Osteoblast (primary cell): ENCODE data around the gene OR4F15. TPM values are rescaled to one million over a fixed set of nuclear protein-coding genes. Genes with fewer than 3 reads are reported as not detected.

ENCODE experiments used
- DNase-seq: peaks from one replicate; pipeline ENCODE4 v3.0.0; 2011; ENCODE audit warnings: low spot score, mixed read lengths; ENCODE audit not compliant: insufficient read length; ENCODE audit errors: missing footprints
- H2AFZ ChIP-seq: 2 replicates; pipeline ENCODE4 v1.6.0; 2011; ENCODE audit warnings: mild to moderate bottlenecking, low read length
- H3K27ac ChIP-seq: 2 replicates; pipeline ENCODE4 v1.5.1; 2011; ENCODE audit warnings: mild to moderate bottlenecking, low read depth, low read length, moderate library complexity
- H3K27me3 ChIP-seq: 2 replicates; pipeline ENCODE4 v1.6.0; 2012; ENCODE audit warnings: mild to moderate bottlenecking, control low read depth, inconsistent platforms, low read length, moderate library complexity; ENCODE audit not compliant: insufficient read depth
- H3K36me3 ChIP-seq: 2 replicates; pipeline ENCODE4 v1.5.1; 2011; ENCODE audit warnings: mild to moderate bottlenecking, low read length, control low read depth, moderate library complexity; ENCODE audit not compliant: insufficient read depth
- H3K4me1 ChIP-seq: 2 replicates; pipeline ENCODE4 v1.5.1; 2011; ENCODE audit warnings: mild to moderate bottlenecking, low read length, control low read depth, moderate library complexity; ENCODE audit not compliant: insufficient read depth
- H3K4me2 ChIP-seq: 2 replicates; pipeline ENCODE4 v1.6.0; 2011; ENCODE audit warnings: mild to moderate bottlenecking, low read length; ENCODE audit not compliant: insufficient read depth
- H3K4me3 ChIP-seq: fragments of 200-600 bp; sonication (generic); 3 replicates; pipeline ENCODE4 v1.5.1; 2012; ENCODE audit warnings: mild to moderate bottlenecking, low read length, inconsistent platforms; ENCODE audit not compliant: insufficient read depth
- H3K79me2 ChIP-seq: 2 replicates; pipeline ENCODE4 v1.6.0; 2012; ENCODE audit warnings: mild to moderate bottlenecking, low read length, control low read depth, inconsistent platforms; ENCODE audit not compliant: insufficient read depth
- H3K9me3 ChIP-seq: 2 replicates; pipeline ENCODE4 v1.5.1; 2011; ENCODE audit warnings: low read depth, low read length, control low read depth
- H4K20me1 ChIP-seq: 2 replicates; pipeline ENCODE4 v1.6.0; 2012; ENCODE audit warnings: mild to moderate bottlenecking, low read length, control low read depth; ENCODE audit not compliant: insufficient read depth
- CTCF ChIP-seq: IDR thresholded peaks from 2 replicates; pipeline ENCODE4 v1.5.1; 2011; ENCODE audit warnings: mild to moderate bottlenecking, low read depth, low read length, moderate library complexity; ENCODE audit errors: extremely low read depth
- total RNA-seq: library from RNA; depleted of rRNA; stranded (reverse); fragments of >200 nt; gene quantifications from 2 replicates; pipeline ENCODE4 v1.2.3, GENCODE V29; 2012

OR4F15 gene
- total RNA-seq, 1 donor = not detected

GRCh38 chr15:101803676-101804075 is 8.3 kb upstream of the OR4F15 start:
- H4K20me1 ChIP-seq = no peaks in the 10 kb centered on the region
- H3K36me3 ChIP-seq = no peaks in the 10 kb centered on the region
- no peaks in the 10 kb centered on the region for H3K79me2 ChIP-seq
- peaks cover 7% of the 10 kb centered on the region for H3K4me1 ChIP-seq
- no peak overlapping the region for H3K4me3 ChIP-seq
- H3K27ac ChIP-seq = no peak overlapping the region
- TF ChIP-seq CTCF = no peak
- H3K27me3 ChIP-seq = no peaks in the 10 kb centered on the region
- H3K4me2 ChIP-seq = no peak overlapping the region
- DNase-seq = no peak
- no peak overlapping the region for H2AFZ ChIP-seq
- no peaks in the 10 kb centered on the region for H3K9me3 ChIP-seq

GRCh38 chr15:101804375-101804774 is 7.6 kb upstream of the OR4F15 start:
- H3K27ac ChIP-seq = no peak overlapping the region

GRCh38 chr15:101804941-101805340 is 7.1 kb upstream of the OR4F15 start:
- no peaks in the 10 kb centered on the region for H3K79me2 ChIP-seq
- H3K9me3 ChIP-seq = no peaks in the 10 kb centered on the region
- DNase-seq = no peak
- H3K4me1 ChIP-seq = peaks cover 7% of the 10 kb centered on the region
- TF ChIP-seq CTCF = no peak
- no peak overlapping the region for H2AFZ ChIP-seq
- H3K27me3 ChIP-seq = no peaks in the 10 kb centered on the region
- no peak overlapping the region for H3K4me3 ChIP-seq
- H4K20me1 ChIP-seq = no peaks in the 10 kb centered on the region
- no peak overlapping the region for H3K27ac ChIP-seq
- no peaks in the 10 kb centered on the region for H3K36me3 ChIP-seq
- no peak overlapping the region for H3K4me2 ChIP-seq

More at GRCh38 chr15:101804375-101804774, 7.6 kb upstream of the OR4F15 start:
- no peak for TF ChIP-seq CTCF
- H2AFZ ChIP-seq = no peak overlapping the region
- DNase-seq = no peak
- no peak overlapping the region for H3K4me3 ChIP-seq
- H3K27me3 ChIP-seq = no peaks in the 10 kb centered on the region
- no peaks in the 10 kb centered on the region for H3K9me3 ChIP-seq
- no peak overlapping the region for H3K4me2 ChIP-seq
- H3K79me2 ChIP-seq = no peaks in the 10 kb centered on the region
- peaks cover 7% of the 10 kb centered on the region for H3K4me1 ChIP-seq
- H3K36me3 ChIP-seq = no peaks in the 10 kb centered on the region
- H4K20me1 ChIP-seq = no peaks in the 10 kb centered on the region

GRCh38 chr15:101805605-101806345 is 6.2 kb upstream of the OR4F15 start:
- Histone ChIP-seq H3K4me1 (peaks cover 7% of the 10 kb centered on the region), H3K27me3 (no peaks in the 10 kb centered on the region), H3K9me3 (no peaks in the 10 kb centered on the region), H4K20me1 (no peaks in the 10 kb centered on the region), H2AFZ (no peak overlapping the region), H3K36me3 (no peaks in the 10 kb centered on the region), H3K4me2 (no peak overlapping the region), H3K79me2 (no peaks in the 10 kb centered on the region), H3K27ac (no peak overlapping the region), H3K4me3 (no peak overlapping the region)
- no peak for DNase-seq
- TF ChIP-seq CTCF = no peak
